HepG2 (cell line): ENCODE measurements around the gene VEGFA. TPM values are rescaled to one million over a fixed set of nuclear protein-coding genes. Genes with fewer than 3 reads are reported as not detected.

Experiments used
- ATAC-seq: fragments of 200-7000 bp; cut with Tn5 transposase; 3 replicates; pipeline ENCODE4 v1.9.1; 2020; ENCODE audit warnings: mild to moderate bottlenecking, moderate library complexity
- BruUV-seq: library from RNA; stranded (reverse); fragments of 400-500 nt; replicated peaks from 2 replicates; lab custom pipeline; 2021; lab: Mats Ljungman, UMichigan
- CTCF ChIA-PET: fragments of 300-600 bp; formaldehyde crosslinking; extraction: SDS; loops from one replicate; lab custom pipeline; 2021; ENCODE audit warnings: low total read pairs, inconsistent platforms, low intra/inter-chr PET ratio; lab: Yijun Ruan, JAX
- POLR2A ChIA-PET: fragments of 350-600 bp; sonication (Branson Sonifier 250); formaldehyde crosslinking; loops from one replicate; lab custom pipeline; 2020; ENCODE audit warnings: antibody characterized with exemption, inconsistent platforms; lab: Yijun Ruan, JAX
- DNase-seq: peaks from one replicate; pipeline ENCODE4 v3.0.0-alpha.2; 2015; ENCODE audit warnings: low spot score
- FAIRE-seq: peaks from 3 replicates; lab custom pipeline; 2011; peaks lifted over from hg19 to GRCh38; lab: Jason Lieb, UNC
- H2AFZ ChIP-seq: one replicate; pipeline ENCODE4 v1.6.1; 2011; ENCODE audit warnings: low read length, inconsistent platforms
- H3K27ac ChIP-seq: fragments of 300-600 bp; 3 replicates; pipeline ENCODE4 v1.8.0; 2011; ENCODE audit warnings: mixed run types, mild to moderate bottlenecking, mixed read lengths, low read length, inconsistent platforms; ENCODE audit not compliant: insufficient read depth; ENCODE audit errors: extremely low read length
- H3K27me3 ChIP-seq, 2 experiments: fragments of 200-600 bp in 1 of 2; 2 replicates in 1 of 2; 3 replicates in 1 of 2; pipeline versions ENCODE4 v1.6.0 to v1.8.0; 2011; ENCODE audit warnings: low read length in 2 of 2, mild to moderate bottlenecking in 2 of 2, moderate library complexity in 2 of 2, inconsistent platforms in 1 of 2; ENCODE audit not compliant: insufficient read depth in 2 of 2, control insufficient read depth in 1 of 2
- H3K36me3 ChIP-seq, 2 experiments: fragments of 200-600 bp in 1 of 2; replicated peaks in 1 of 2; 2 replicates in 1 of 2; 3 replicates in 1 of 2; pipeline versions ENCODE4 v1.5.1 to v1.8.0; 2011; ENCODE audit warnings: low read length in 2 of 2, inconsistent platforms in 1 of 2; ENCODE audit not compliant: insufficient read depth in 2 of 2, control insufficient read depth in 1 of 2
- H3K4me1 ChIP-seq: 2 replicates; pipeline ENCODE4 v1.5.1; 2012; ENCODE audit warnings: low read length, inconsistent platforms; ENCODE audit not compliant: insufficient read depth
- H3K4me2 ChIP-seq: 2 replicates; pipeline ENCODE4 v1.6.0; 2011; ENCODE audit warnings: low read depth, low read length, inconsistent platforms
- H3K4me3 ChIP-seq, 3 experiments: fragments of 200-600 bp in 1 of 3; sonication (generic), shearing (Covaris generic) in 1 of 3; replicated peaks in 1 of 3; 2 replicates each; pipeline ENCODE4 v1.5.1; 2011 to 2016; ENCODE audit warnings: low read length in 3 of 3, inconsistent platforms in 2 of 3, low read depth in 2 of 3, mild to moderate bottlenecking in 2 of 3, control low read depth in 1 of 3, mixed read lengths in 1 of 3; ENCODE audit not compliant: insufficient read depth in 1 of 3
- H3K79me2 ChIP-seq: one replicate; pipeline ENCODE4 v1.6.1; 2011; ENCODE audit warnings: low read length, inconsistent platforms; ENCODE audit not compliant: insufficient read depth
- H3K9ac ChIP-seq: 2 replicates; pipeline ENCODE4 v1.6.0; 2011; ENCODE audit warnings: mild to moderate bottlenecking, low read depth, low read length, inconsistent platforms; ENCODE audit not compliant: insufficient read depth
- H3K9me3 ChIP-seq: 2 replicates; pipeline ENCODE4 v1.5.1; 2012; ENCODE audit warnings: mild to moderate bottlenecking, low read length
- H4K20me1 ChIP-seq: 2 replicates; pipeline ENCODE4 v1.6.0; 2011; ENCODE audit warnings: inconsistent platforms, mild to moderate bottlenecking, low read length, moderate library complexity; ENCODE audit not compliant: insufficient read depth
- ETV6 ChIP-seq: sonication (generic); formaldehyde crosslinking; conservative IDR thresholded peaks from 2 replicates; pipeline ENCODE4 v1.4.0; 2020; ENCODE audit warnings: missing genetic modification reagents
- HMG20A ChIP-seq: IDR thresholded peaks from 2 replicates; pipeline ENCODE4 v1.6.1; 2016; ENCODE audit warnings: borderline replicate concordance
- in situ Hi-C: cut with HindIII; loops from 2 replicates; pipeline ENCODE4 v1.10.0; 2017; ENCODE audit warnings: low pct_unique_long_range_greater_than_20kb; ENCODE audit not compliant: extremely low pct_ligation_motif_present
- intact Hi-C: fragments of 100-400 bp; cut with micrococcal nuclease; formaldehyde crosslinking; loops from one replicate; pipeline ENCODE4 v1.10.0; 2022; ENCODE audit not compliant: unreplicated experiment
- polyA plus RNA-seq, 8 experiments: library from polyadenylated mRNA; depleted of rRNA in 3 of 8; stranded (reverse) in 7 of 8; unstranded in 1 of 8; fragments of >200 nt; fragmentation: Illumina TruSeq in 4 of 8; extraction: Trizol in 4 of 8; gene quantifications; 2 replicates each; pipeline versions ENCODE4 v1.2.1 to v1.2.3, GENCODE V29; 2011 to 2016; ENCODE audit warnings: low read depth in 4 of 8, missing spikeins in 1 of 8, mixed read lengths in 1 of 8; ENCODE audit not compliant: insufficient read depth in 1 of 8
- total RNA-seq, 5 experiments: library from RNA; depleted of rRNA; stranded (reverse); fragments of >200 nt; fragmentation: Illumina TruSeq; extraction: Trizol; gene quantifications; 2 replicates each; pipeline ENCODE4 v1.2.3, GENCODE V29; 2016; ENCODE audit warnings: low read depth in 1 of 5
- TF ChIP-seq, protein P1 (sequence below): IDR thresholded peaks from 2 replicates; pipeline ENCODE4 v1.6.1; 2016
- TF ChIP-seq, protein P2 (sequence below): sonication (generic); formaldehyde crosslinking; conservative IDR thresholded peaks from 2 replicates; pipeline ENCODE4 v1.5.0; 2020; ENCODE audit warnings: missing genetic modification reagents

The VEGFA gene
- total and polyA plus RNA-seq, 2 of the 13 experiments (the other 11 are each of a cell fraction or from before 2014, with no cell fraction given) = 68.1 to 629 TPM

DNA sequence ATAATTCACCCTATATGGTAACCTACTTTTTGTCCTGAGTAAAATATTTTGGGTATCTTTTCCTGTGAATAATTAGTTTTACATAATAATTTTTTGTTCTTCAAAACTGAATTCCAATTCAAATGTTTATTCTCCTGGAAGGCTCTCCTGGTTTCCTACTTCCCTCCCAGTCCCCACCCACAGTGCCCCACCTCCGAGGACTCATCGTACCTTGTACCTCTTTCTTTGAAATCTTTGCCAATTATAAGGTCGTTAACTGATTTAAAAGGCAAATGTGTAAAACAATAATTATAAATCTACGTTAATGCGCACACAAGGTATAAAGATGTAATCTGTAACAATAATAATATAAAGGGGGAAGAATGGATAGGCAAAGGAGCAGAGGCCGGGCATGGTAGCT, 40.5 kb upstream of the VEGFA start (continued):
- TF ChIP-seq HMG20A (no peak), ETV6 (no peak)
- TF ChIP-seq, protein P1, sequence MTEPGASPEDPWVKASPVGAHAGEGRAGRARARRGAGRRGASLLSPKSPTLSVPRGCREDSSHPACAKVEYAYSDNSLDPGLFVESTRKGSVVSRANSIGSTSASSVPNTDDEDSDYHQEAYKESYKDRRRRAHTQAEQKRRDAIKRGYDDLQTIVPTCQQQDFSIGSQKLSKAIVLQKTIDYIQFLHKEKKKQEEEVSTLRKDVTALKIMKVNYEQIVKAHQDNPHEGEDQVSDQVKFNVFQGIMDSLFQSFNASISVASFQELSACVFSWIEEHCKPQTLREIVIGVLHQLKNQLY (CRISPR knock-in tag) = no peak

DNA sequence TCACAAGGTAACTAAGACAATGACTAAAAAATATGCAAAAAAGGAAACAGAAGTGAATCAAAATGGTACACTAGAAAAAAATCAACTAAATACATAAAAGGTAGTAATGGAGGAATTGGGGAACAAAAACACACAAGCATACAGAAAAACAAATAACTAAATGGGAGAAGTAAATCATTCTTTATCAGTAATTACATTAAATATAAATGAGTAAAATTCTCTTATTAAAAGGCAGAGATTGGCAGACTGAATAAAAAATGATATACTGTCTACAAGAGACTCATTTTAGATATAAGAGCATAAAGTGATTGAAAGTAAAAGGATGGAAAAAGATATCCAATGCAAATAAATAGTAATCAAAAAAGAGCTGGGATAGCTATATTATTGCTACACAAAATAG, 39.4 kb upstream of the VEGFA start:
- no peak overlapping the region for H3K9ac ChIP-seq
- intact Hi-C loops (no loop called here), in situ Hi-C loops (no loop called here)
- no peaks in the 10 kb centered on the region; a peak in 1 of 5 replicates for H3K27me3 ChIP-seq
- no peaks in the 10 kb centered on the region for H3K9me3 ChIP-seq
- CTCF ChIA-PET = no interaction called here
- TF ChIP-seq, protein P2, sequence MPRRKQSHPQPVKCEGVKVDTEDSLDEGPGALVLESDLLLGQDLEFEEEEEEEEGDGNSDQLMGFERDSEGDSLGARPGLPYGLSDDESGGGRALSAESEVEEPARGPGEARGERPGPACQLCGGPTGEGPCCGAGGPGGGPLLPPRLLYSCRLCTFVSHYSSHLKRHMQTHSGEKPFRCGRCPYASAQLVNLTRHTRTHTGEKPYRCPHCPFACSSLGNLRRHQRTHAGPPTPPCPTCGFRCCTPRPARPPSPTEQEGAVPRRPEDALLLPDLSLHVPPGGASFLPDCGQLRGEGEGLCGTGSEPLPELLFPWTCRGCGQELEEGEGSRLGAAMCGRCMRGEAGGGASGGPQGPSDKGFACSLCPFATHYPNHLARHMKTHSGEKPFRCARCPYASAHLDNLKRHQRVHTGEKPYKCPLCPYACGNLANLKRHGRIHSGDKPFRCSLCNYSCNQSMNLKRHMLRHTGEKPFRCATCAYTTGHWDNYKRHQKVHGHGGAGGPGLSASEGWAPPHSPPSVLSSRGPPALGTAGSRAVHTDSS (CRISPR knock-in tag) = no peak
- H3K79me2 ChIP-seq = no peaks in the 10 kb centered on the region
- H3K4me1 ChIP-seq = peaks cover 38% of the 10 kb centered on the region
- POLR2A ChIA-PET = no interaction called here
- H4K20me1 ChIP-seq = no peaks in the 10 kb centered on the region
- H3K4me2 ChIP-seq = no peak overlapping the region
- FAIRE-seq (no peak), DNase-seq (no peak), ATAC-seq (no peak)
- H3K27ac ChIP-seq = no peak overlapping the region
- no peak overlapping the region for H3K4me3 ChIP-seq
- no peaks in the 10 kb centered on the region for H3K36me3 ChIP-seq
- H2AFZ ChIP-seq = no peak overlapping the region
- BruUV-seq = no TSS peak
